HepG2 (cell line): Measurements from ENCODE around the gene UGT1A8. TPM values are rescaled to one million over a fixed set of nuclear protein-coding genes. Genes with fewer than 3 reads are reported as not detected.

ENCODE experiments used
- AKNA ChIP-seq: sonication (generic); formaldehyde crosslinking; IDR thresholded peaks from 2 replicates; pipeline ENCODE4 v1.4.0; 2020; ENCODE audit warnings: missing genetic modification reagents, borderline replicate concordance
- BRF2 ChIP-seq: sonication (generic); formaldehyde crosslinking; IDR thresholded peaks from 2 replicates; pipeline ENCODE4 v1.8.1; 2022; ENCODE audit warnings: mild to moderate bottlenecking, missing genetic modification reagents
- DNMT3B ChIP-seq: conservative IDR thresholded peaks from 2 replicates; pipeline ENCODE4 v1.6.1; 2016; ENCODE audit warnings: missing biosample characterization, control low read depth
- ETV5 ChIP-seq: IDR thresholded peaks from 2 replicates; pipeline ENCODE4 v1.6.1; 2018; ENCODE audit warnings: missing biosample characterization, missing genetic modification reagents, inconsistent platforms, borderline replicate concordance
- JUN ChIP-seq: sonication (generic); formaldehyde crosslinking; IDR thresholded peaks from 2 replicates; pipeline ENCODE4 v1.4.0; 2020; ENCODE audit warnings: mild to moderate bottlenecking, missing genetic modification reagents
- NR2F6 ChIP-seq, 2 experiments: IDR thresholded peaks; 2 replicates each; pipeline ENCODE4 v1.6.1; 2016; ENCODE audit warnings: antibody characterized with exemption in 1 of 2, mild to moderate bottlenecking in 1 of 2
- RNF219 ChIP-seq: sonication (generic); formaldehyde crosslinking; IDR thresholded peaks from 2 replicates; pipeline ENCODE4 v1.5.0; 2020; ENCODE audit warnings: mild to moderate bottlenecking, missing genetic modification reagents
- ZFP91 ChIP-seq: sonication (generic); formaldehyde crosslinking; IDR thresholded peaks from 2 replicates; pipeline ENCODE4 v1.9.0; 2022; ENCODE audit warnings: missing genetic modification reagents, mild to moderate bottlenecking, borderline replicate concordance
- ZNF264 ChIP-seq: sonication (generic); formaldehyde crosslinking; IDR thresholded peaks from 2 replicates; pipeline ENCODE4 v1.4.0; 2020; ENCODE audit warnings: missing genetic modification reagents
- ZNF503 ChIP-seq: sonication (generic); formaldehyde crosslinking; IDR thresholded peaks from 2 replicates; pipeline ENCODE4 v1.4.0; 2020; ENCODE audit warnings: missing genetic modification reagents
- ZNF639 ChIP-seq: conservative IDR thresholded peaks from 2 replicates; pipeline ENCODE4 v1.6.1; 2018; ENCODE audit warnings: missing genetic modification reagents
- ZNF652 ChIP-seq: IDR thresholded peaks from 2 replicates; pipeline ENCODE4 v1.6.1; 2016; ENCODE audit warnings: low read depth, borderline replicate concordance
- ZNF776 ChIP-seq: sonication (generic); formaldehyde crosslinking; IDR thresholded peaks from 2 replicates; pipeline ENCODE4 v1.4.0; 2020; ENCODE audit warnings: mild to moderate bottlenecking, missing genetic modification reagents
- ZSCAN29 ChIP-seq: sonication (generic); formaldehyde crosslinking; conservative IDR thresholded peaks from 2 replicates; pipeline ENCODE4 v1.4.0; 2020; ENCODE audit warnings: mild to moderate bottlenecking, missing genetic modification reagents
- ZSCAN9 ChIP-seq: IDR thresholded peaks from 2 replicates; pipeline ENCODE4 v1.6.1; 2016; ENCODE audit warnings: borderline replicate concordance
- polyA plus RNA-seq, 8 experiments: library from polyadenylated mRNA; depleted of rRNA in 3 of 8; stranded (reverse) in 7 of 8; unstranded in 1 of 8; fragments of >200 nt; fragmentation: Illumina TruSeq in 4 of 8; extraction: Trizol in 4 of 8; gene quantifications; 2 replicates each; pipeline versions ENCODE4 v1.2.1 to v1.2.3, GENCODE V29; 2011 to 2016; ENCODE audit warnings: low read depth in 4 of 8, missing spikeins in 1 of 8, mixed read lengths in 1 of 8; ENCODE audit not compliant: insufficient read depth in 1 of 8
- total RNA-seq, 5 experiments: library from RNA; depleted of rRNA; stranded (reverse); fragments of >200 nt; fragmentation: Illumina TruSeq; extraction: Trizol; gene quantifications; 2 replicates each; pipeline ENCODE4 v1.2.3, GENCODE V29; 2016; ENCODE audit warnings: low read depth in 1 of 5

The UGT1A8 gene
- total and polyA plus RNA-seq, 2 of the 13 experiments (the other 11 are each of a cell fraction or from before 2014, with no cell fraction given), result not detected

- TF ChIP-seq ZNF639 (CRISPR knock-in tag), result no peak
- TF ChIP-seq AKNA (CRISPR knock-in tag), result no peak
- 0 out of 2 replicates have a peak, but pooled peaks have one; percentile 47 for TF ChIP-seq ZSCAN29 (CRISPR knock-in tag)
- peak; percentile 57; the same call in 1 of the 2 replicates for TF ChIP-seq ZNF652
- TF ChIP-seq BRF2 (CRISPR knock-in tag), result peak; percentile 92; the same call in 1 of the 2 replicates
- peak; percentile 81 for TF ChIP-seq JUN (CRISPR knock-in tag)
- no peak for TF ChIP-seq ZFP91
- TF ChIP-seq ZNF264, result peak; percentile 79
- peak; percentile 79; the same call in 1 of the 2 replicates for TF ChIP-seq ETV5
- peak; percentile 77; the same call in 1 of the 2 replicates for TF ChIP-seq ZSCAN9 (CRISPR knock-in tag)
- TF ChIP-seq NR2F6 (IDR thresholded peaks at IDR 0.05), result peak; percentile 100
- peak; percentile 99 for TF ChIP-seq NR2F6 (CRISPR knock-in tag; IDR thresholded peaks at IDR 0.05)
- peak; percentile 100 for TF ChIP-seq ZNF503 (CRISPR knock-in tag)
- no peak for TF ChIP-seq RNF219
- TF ChIP-seq DNMT3B, result 0 out of 2 replicates have a peak, but pooled peaks have one; percentile 90
- no peak for TF ChIP-seq ZNF776 (CRISPR knock-in tag)
These were observed 139.1 kb downstream of the UGT1A8 start (continued) for GRCh38 chr2:233756429-233757081.
